ENCODE results near the gene STXBP6. TPM values are rescaled to one million over a fixed set of nuclear protein-coding genes. Genes with fewer than 3 reads are reported as not detected.

STXBP6 gene
- total RNA-seq, 1 donor from 2014 or later, result 0.51 TPM

DNA sequence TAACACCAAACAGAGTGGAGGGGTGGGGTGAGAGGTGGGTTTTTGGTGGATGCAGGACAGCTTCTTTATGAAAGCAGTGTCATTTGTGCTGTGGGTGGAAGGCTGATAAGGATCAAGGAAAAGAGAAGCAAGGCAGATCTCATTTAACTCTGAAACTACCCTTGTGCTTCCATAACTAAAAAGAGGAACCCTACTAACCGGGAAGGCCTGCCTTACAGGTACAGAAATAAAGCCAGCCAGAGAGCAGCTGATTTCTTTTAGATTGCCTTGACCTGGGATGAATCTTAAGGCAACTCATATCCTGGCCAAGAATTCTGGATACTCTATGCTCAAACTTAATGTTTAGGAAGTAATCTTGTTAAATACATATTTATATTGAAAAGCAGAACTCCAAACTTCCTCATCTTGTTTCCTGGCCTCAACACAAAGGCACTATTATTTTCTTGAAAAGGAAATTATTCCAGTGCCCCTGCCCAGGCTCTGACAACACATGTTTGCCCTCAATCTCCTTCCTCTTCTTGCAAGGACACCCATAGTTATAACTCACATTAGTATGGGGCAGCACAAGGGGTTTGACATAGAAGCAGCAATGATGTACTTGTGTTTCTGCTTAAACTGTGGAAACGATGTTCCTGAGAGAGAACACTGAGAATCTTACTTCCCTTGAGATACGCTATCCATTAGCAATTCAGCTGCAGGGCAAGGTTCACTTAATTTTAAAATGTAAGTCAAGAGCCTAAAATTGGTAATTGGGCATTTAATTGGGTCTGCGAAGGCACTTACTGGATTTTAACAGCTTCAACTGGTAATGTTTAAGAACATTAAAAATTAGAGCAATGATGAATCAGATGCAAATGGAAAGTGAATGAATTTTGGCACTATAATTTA, 173.7 kb downstream of the STXBP6 start:
- peaks cover 40% of the 10 kb centered on the region for H3K4me1 Mint-ChIP-seq (ENCODE audit: unreplicated experiment)
- H3K4me3 Mint-ChIP-seq (ENCODE audit: unreplicated experiment), result no peak overlapping the region
- no peak for DNase-seq (ENCODE audit: low spot score)
- no peaks in the 10 kb centered on the region for H3K9me3 Mint-ChIP-seq (ENCODE audit: unreplicated experiment)
- peaks cover 5% of the 10 kb centered on the region for H3K27me3 Mint-ChIP-seq (ENCODE audit: unreplicated experiment)
- TF ChIP-seq CTCF (IDR thresholded peaks at IDR 0.05; ENCODE audit: unreplicated experiment), result no peak
- peak overlapping the region; percentile 65 for H3K27ac Mint-ChIP-seq (ENCODE audit: unreplicated experiment)
- H3K36me3 Mint-ChIP-seq (ENCODE audit: low read depth, unreplicated experiment), result no peaks in the 10 kb centered on the region

- no peak overlapping the region for H3K27ac Mint-ChIP-seq (ENCODE audit: unreplicated experiment)
- no peaks in the 10 kb centered on the region for H3K36me3 Mint-ChIP-seq (ENCODE audit: low read depth, unreplicated experiment)
- DNase-seq (ENCODE audit: low spot score), result no peak
- no peaks in the 10 kb centered on the region for H3K9me3 Mint-ChIP-seq (ENCODE audit: unreplicated experiment)
- no peak overlapping the region for H3K4me3 Mint-ChIP-seq (ENCODE audit: unreplicated experiment)
- H3K27me3 Mint-ChIP-seq (ENCODE audit: unreplicated experiment), result peaks cover 5% of the 10 kb centered on the region
- TF ChIP-seq CTCF (IDR thresholded peaks at IDR 0.05; ENCODE audit: unreplicated experiment), result no peak
- peaks cover 43% of the 10 kb centered on the region for H3K4me1 Mint-ChIP-seq (ENCODE audit: unreplicated experiment)
Observed at GRCh38 chr14:24875203-24875838, 174.6 kb downstream of the STXBP6 start.

- Mint-ChIP-seq H3K27me3 (ENCODE audit: unreplicated experiment) (peaks cover 5% of the 10 kb centered on the region), H3K4me1 (ENCODE audit: unreplicated experiment) (peaks cover 39% of the 10 kb centered on the region), H3K4me3 (ENCODE audit: unreplicated experiment) (no peak overlapping the region), H3K27ac (ENCODE audit: unreplicated experiment) (no peak overlapping the region), H3K9me3 (ENCODE audit: unreplicated experiment) (no peaks in the 10 kb centered on the region), H3K36me3 (ENCODE audit: low read depth, unreplicated experiment) (no peaks in the 10 kb centered on the region)
- TF ChIP-seq CTCF (IDR thresholded peaks at IDR 0.05; ENCODE audit: unreplicated experiment), result no peak
- no peak for DNase-seq (ENCODE audit: low spot score)
Observed at GRCh38 chr14:24874514-24875202, 175.3 kb downstream of the STXBP6 start.

GRCh38 chr14:24873551-24873950, 176.4 kb downstream of the STXBP6 start:
- H3K9me3 Mint-ChIP-seq (ENCODE audit: unreplicated experiment), result no peaks in the 10 kb centered on the region
- TF ChIP-seq CTCF (IDR thresholded peaks at IDR 0.05; ENCODE audit: unreplicated experiment), result no peak

More at GRCh38 chr14:24873551-24873950, 176.4 kb downstream of the STXBP6 start:
- Mint-ChIP-seq H3K36me3 (ENCODE audit: low read depth, unreplicated experiment) (no peaks in the 10 kb centered on the region), H3K4me3 (ENCODE audit: unreplicated experiment) (no peak overlapping the region), H3K4me1 (ENCODE audit: unreplicated experiment) (peaks cover 35% of the 10 kb centered on the region), H3K27me3 (ENCODE audit: unreplicated experiment) (peaks cover 5% of the 10 kb centered on the region), H3K27ac (ENCODE audit: unreplicated experiment) (no peak overlapping the region)
- DNase-seq (ENCODE audit: low spot score), result no peak

All from endothelial cell (in vitro differentiated cells).